GM12878 (cell line): ENCODE data around the gene MAP6D1. TPM values are rescaled to one million over a fixed set of nuclear protein-coding genes. Genes with fewer than 3 reads are reported as not detected.

Experiments
- ATAC-seq: fragments of 200-7000 bp; cut with Tn5 transposase; 3 replicates; pipeline ENCODE4 v1.9.1; 2020; ENCODE audit warnings: mild to moderate bottlenecking, moderate library complexity
- BruUV-seq: library from RNA; stranded (reverse); fragments of 400-500 nt; replicated peaks from 2 replicates; lab custom pipeline; 2021; lab: Mats Ljungman, UMichigan
- CTCF ChIA-PET: fragments of 300-600 bp; sonication (Branson Sonifier 250); formaldehyde crosslinking; extraction: SDS; loops from one replicate; lab custom pipeline; 2021; ENCODE audit warnings: inconsistent platforms; lab: Yijun Ruan, JAX
- POLR2A ChIA-PET: fragments of 350-600 bp; formaldehyde crosslinking; extraction: SDS; loops from one replicate; lab custom pipeline; 2021; ENCODE audit warnings: inconsistent platforms; lab: Charles Lee
- RAD21 ChIA-PET: fragments of 300-600 bp; sonication (Branson Sonifier 250); formaldehyde crosslinking; loops from one replicate; lab custom pipeline; 2023; ENCODE audit warnings: antibody characterized with exemption; ENCODE audit not compliant: unreplicated experiment; lab: Charles Lee
- SMC1A ChIA-PET: fragments of 300-600 bp; sonication (Branson Sonifier 250); formaldehyde crosslinking; loops from one replicate; lab custom pipeline; 2023; ENCODE audit not compliant: unreplicated experiment, uncharacterized antibody; lab: Charles Lee
- DNase-seq: peaks from one replicate; pipeline ENCODE4 v3.0.0-alpha.2; 2011; ENCODE audit warnings: low read depth, low spot score
- FAIRE-seq: peaks from 3 replicates; lab custom pipeline; 2011; peaks lifted over from hg19 to GRCh38; lab: Jason Lieb, UNC
- H2AFZ ChIP-seq: 2 replicates; pipeline ENCODE4 v1.6.0; 2011; ENCODE audit warnings: low read depth, low read length, control low read depth; ENCODE audit not compliant: control insufficient read depth
- H3K27ac ChIP-seq: 2 replicates; pipeline ENCODE4 v1.5.1; 2011; ENCODE audit warnings: control low read depth; ENCODE audit not compliant: control insufficient read depth, insufficient read depth
- H3K27me3 ChIP-seq, 2 experiments: replicated peaks in 1 of 2; 2 replicates each; pipeline versions ENCODE4 v1.6.0 to v1.6.1; 2011; ENCODE audit warnings: low read length in 1 of 2; ENCODE audit not compliant: control insufficient read depth in 2 of 2, insufficient read depth in 2 of 2
- H3K36me3 ChIP-seq, 2 experiments: 2 replicates each; pipeline ENCODE4 v1.5.1; 2011; ENCODE audit warnings: low read length in 1 of 2; ENCODE audit not compliant: control insufficient read depth in 2 of 2, insufficient read depth in 2 of 2
- H3K4me1 ChIP-seq: 2 replicates; pipeline ENCODE4 v1.6.1; 2011; ENCODE audit warnings: mild to moderate bottlenecking, low read length, moderate library complexity, mixed read lengths; ENCODE audit not compliant: control insufficient read depth, insufficient read depth
- H3K4me2 ChIP-seq: 2 replicates; pipeline ENCODE4 v1.6.0; 2011; ENCODE audit warnings: control low read depth; ENCODE audit not compliant: control insufficient read depth, insufficient read depth
- H3K4me3 ChIP-seq: fragments of 200-600 bp; sonication (generic); 2 replicates; pipeline ENCODE4 v1.5.1; 2016
- H3K79me2 ChIP-seq: 2 replicates; pipeline ENCODE4 v1.6.0; 2011; ENCODE audit warnings: low read length; ENCODE audit not compliant: control insufficient read depth, insufficient read depth
- H3K9ac ChIP-seq: 2 replicates; pipeline ENCODE4 v1.8.0; 2011; ENCODE audit warnings: low read length, control low read depth, mixed read lengths; ENCODE audit not compliant: control insufficient read depth, insufficient read depth
- H3K9me3 ChIP-seq: replicated peaks from 3 replicates; pipeline ENCODE4 v1.5.1; 2011; ENCODE audit warnings: mild to moderate bottlenecking, low read length; ENCODE audit not compliant: control insufficient read depth, insufficient read depth
- H4K20me1 ChIP-seq: 2 replicates; pipeline ENCODE4 v1.6.0; 2011; ENCODE audit not compliant: control insufficient read depth, insufficient read depth
- ATF7 ChIP-seq: fragments of 450-650 bp; IDR thresholded peaks from 2 replicates; pipeline ENCODE4 v1.6.1; 2016; ENCODE audit warnings: low read depth, mild to moderate bottlenecking
- BCLAF1 ChIP-seq: fragments of 450-650 bp; IDR thresholded peaks from 2 replicates; pipeline ENCODE4 v1.6.1; 2017; ENCODE audit warnings: antibody characterized with exemption, mild to moderate bottlenecking, moderate library complexity
- CBX3 ChIP-seq: fragments of 200-600 bp; sonication (generic); IDR thresholded peaks from 2 replicates; pipeline ENCODE4 v1.6.1; 2016; ENCODE audit warnings: low read depth, borderline replicate concordance
- DPF2 ChIP-seq: fragments of 450-650 bp; IDR thresholded peaks from 2 replicates; pipeline ENCODE4 v1.6.1; 2017; ENCODE audit warnings: mild to moderate bottlenecking
- E2F4 ChIP-seq: IDR thresholded peaks from 2 replicates; pipeline ENCODE4 v1.6.1; 2012; ENCODE audit warnings: low read depth, low read length, improper control_type of control experiment
- IKZF1 ChIP-seq: fragments of 450-650 bp; conservative IDR thresholded peaks from 2 replicates; pipeline ENCODE4 v1.6.1; 2017; ENCODE audit warnings: antibody characterized with exemption, mild to moderate bottlenecking
- KLF5 ChIP-seq: fragments of 450-650 bp; IDR thresholded peaks from 2 replicates; pipeline ENCODE4 v1.6.1; 2014; ENCODE audit warnings: mild to moderate bottlenecking; ENCODE audit not compliant: partially characterized antibody
- MAX ChIP-seq: IDR thresholded peaks from 2 replicates; pipeline ENCODE4 v1.6.1; 2012; ENCODE audit warnings: low read depth, low read length, improper control_type of control experiment
- MLLT1 ChIP-seq: fragments of 450-650 bp; IDR thresholded peaks from 2 replicates; pipeline ENCODE4 v1.6.1; 2016; ENCODE audit warnings: mild to moderate bottlenecking
- NR2C1 ChIP-seq: fragments of 450-650 bp; IDR thresholded peaks from 2 replicates; pipeline ENCODE4 v1.6.1; 2017; ENCODE audit warnings: antibody characterized with exemption, mild to moderate bottlenecking, moderate library complexity
- RELA ChIP-seq: fragments of 450-650 bp; IDR thresholded peaks from 2 replicates; pipeline ENCODE4 v1.8.0; 2014; ENCODE audit warnings: borderline replicate concordance; ENCODE audit not compliant: partially characterized antibody
- SIN3A ChIP-seq: IDR thresholded peaks from 2 replicates; pipeline ENCODE4 v1.6.1; 2012; ENCODE audit warnings: low read depth, low read length, improper control_type of control experiment
- SKIL ChIP-seq: fragments of 450-650 bp; IDR thresholded peaks from 2 replicates; pipeline ENCODE4 v1.6.1; 2017; ENCODE audit warnings: mild to moderate bottlenecking, low read depth, inconsistent platforms; ENCODE audit not compliant: poor library complexity, severe bottlenecking
- ZBTB33 ChIP-seq: fragments of 450-650 bp; IDR thresholded peaks from 2 replicates; pipeline ENCODE4 v1.6.1; 2017; ENCODE audit warnings: mild to moderate bottlenecking
- ZNF24 ChIP-seq: fragments of 450-650 bp; IDR thresholded peaks from 2 replicates; pipeline ENCODE4 v1.6.1; 2017; ENCODE audit warnings: antibody characterized with exemption, mild to moderate bottlenecking
- ZNF384 ChIP-seq: IDR thresholded peaks from 2 replicates; pipeline ENCODE4 v1.6.1; 2012; ENCODE audit warnings: low read depth, mild to moderate bottlenecking, low read length, improper control_type of control experiment, borderline replicate concordance
- WGBS: methylation state at CpG from one replicate; pipeline ENCODE4 v1.1.6; 2016; ENCODE audit warnings: low lambda C conversion rate; ENCODE audit not compliant: insufficient replicate concordance, insufficient coverage; ENCODE audit errors: missing lambda C conversion rate; 5-methylcytosine and 5-hydroxymethylcytosine counted together
- in situ Hi-C: fragments of 300-500 bp; cut with MboI; formaldehyde crosslinking; loops from 9 replicates; pipeline ENCODE4 v1.14.3; 2018; ENCODE audit warnings: mixed read lengths
- intact Hi-C: fragments of 100-400 bp; cut with micrococcal nuclease; formaldehyde crosslinking; loops from one replicate; pipeline ENCODE4 v1.14.2; 2022; ENCODE audit not compliant: unreplicated experiment
- polyA plus RNA-seq, 11 experiments: library from polyadenylated mRNA; depleted of rRNA in 4 of 11; unstranded in 6 of 11; stranded (reverse) in 5 of 11; fragments of >200 nt; fragmentation: Nextera tagmentation in 4 of 11; fragmentation: Illumina TruSeq in 1 of 11; extraction: Ambion mirVana in 4 of 11; extraction: Trizol in 1 of 11; gene quantifications; 1 replicate in 1 of 11; 2 replicates in 10 of 11; pipeline versions ENCODE4 v1.2.1 to v1.2.3, GENCODE V29; 2011 to 2016; ENCODE audit warnings: inconsistent platforms in 2 of 11, missing spikeins in 2 of 11, low read depth in 1 of 11
- total RNA-seq, 4 experiments: library from RNA; depleted of rRNA in 3 of 4; stranded (reverse); fragments of >200 nt in 3 of 4; fragmentation: Illumina TruSeq in 1 of 4; extraction: Trizol in 1 of 4; gene quantifications; 2 replicates each; pipeline versions ENCODE4 v1.2.1 to v1.2.3, GENCODE V29; 2013 to 2021

MAP6D1 gene
- total and polyA plus RNA-seq, 10 of the 15 experiments (the other 5 are each of a cell fraction or from before 2014, with no cell fraction given), result 0.50 to 2.2 (median 1.2) TPM; not detected in 3

GRCh38 chr3:183822631-183823030 is 2.7 kb downstream of the MAP6D1 start:
- CTCF ChIA-PET, result interaction anchor here (0.5 kb wide), 1 partner anchor 26 kb away, joined by 3 read pairs; no protein-coding TSS in a partner anchor
- intact Hi-C loops, result no loop called here
- Histone ChIP-seq H3K36me3 (no peaks in the 10 kb centered on the region), H3K27me3 (no peaks in the 10 kb centered on the region), H4K20me1 (no peaks in the 10 kb centered on the region), H3K4me1 (peaks cover 10% of the 10 kb centered on the region), H3K9ac (no peak overlapping the region), H2AFZ (no peak overlapping the region), H3K27ac (no peak overlapping the region), H3K9me3 (no peaks in the 10 kb centered on the region), H3K79me2 (no peaks in the 10 kb centered on the region), H3K4me3 (no peak overlapping the region), H3K4me2 (no peak overlapping the region)
- BruUV-seq, result no TSS peak
- ATAC-seq, result no peak
- no peak for FAIRE-seq
- no peak for DNase-seq
- POLR2A ChIA-PET, result no interaction called here
- 85% methylated on average over 13 of the region's 13 CpGs for WGBS
- SMC1A ChIA-PET, result no interaction called here
- TF ChIP-seq ZBTB33, result no peak
- no peak for TF ChIP-seq ZNF24
- TF ChIP-seq MAX, result no peak
- TF ChIP-seq ATF7, result no peak
- TF ChIP-seq SKIL, result no peak
- TF ChIP-seq E2F4, result no peak
- TF ChIP-seq ZNF384, result no peak
- TF ChIP-seq RELA, result no peak
- TF ChIP-seq SIN3A, result no peak
- TF ChIP-seq BCLAF1, result no peak
- no peak for TF ChIP-seq MLLT1
- TF ChIP-seq IKZF1, result no peak
- TF ChIP-seq CBX3, result no peak
- TF ChIP-seq DPF2, result no peak
- no peak for TF ChIP-seq KLF5
- no peak for TF ChIP-seq NR2C1
- in situ Hi-C loops, result no loop called here
- RAD21 ChIA-PET, result no interaction called here
